GM12891 (cell line): ENCODE measurements around the gene COQ10B.
"Not testable (repeated sequence)": the region's sequence is repeated elsewhere in the genome, so short reads cannot be mapped to it uniquely, and the experiment has no call there.

Experiments
- POLR2A ChIP-seq: IDR thresholded peaks from 2 replicates; pipeline ENCODE4 v1.6.1; 2011; ENCODE audit warnings: low read depth, low read length, control low read depth
- TAF1 ChIP-seq: IDR thresholded peaks from 2 replicates; pipeline ENCODE4 v1.6.1; 2011; ENCODE audit warnings: low read depth, low read length, control low read depth

- not testable (repeated sequence) for TF ChIP-seq POLR2A, TAF1
These were observed 20.8 kb upstream of the COQ10B start for GRCh38 chr2:197432527-197432926.
